Thoracic aorta (tissue), 2 donors: ENCODE data around the gene GALM. TPM values are rescaled to one million over a fixed set of nuclear protein-coding genes. Genes with fewer than 3 reads are reported as not detected.
A peak's percentile ranks its signal among the peaks of the same experiment; 100 is the strongest.
"Not testable (repeated sequence)": the region's sequence is repeated elsewhere in the genome, so short reads cannot be mapped to it uniquely, and the experiment has no call there.

Experiments
- ATAC-seq: fragments of 150-250 bp; one replicate; pipeline ENCODE4 v1.8.0; 2017; ENCODE audit warnings: low read depth; ENCODE audit not compliant: insufficient number of reproducible peaks, low FRiP score
- DNase-seq: peaks from one replicate; pipeline ENCODE4 v3.0.0-alpha.2; 2020; ENCODE audit warnings: low spot score
- H3K27ac ChIP-seq, 2 donors: fragments of 200-600 bp; sonication (generic); 1 replicate in 1 of 2; 2 replicates in 1 of 2; pipeline ENCODE4 v1.5.1; 2016; ENCODE audit warnings: mild to moderate bottlenecking in 2 of 2, moderate library complexity in 2 of 2
- H3K27me3 ChIP-seq: fragments of 200-600 bp; sonication (generic); replicated peaks from 2 replicates; pipeline ENCODE4 v1.6.0; 2016; ENCODE audit warnings: mild to moderate bottlenecking; ENCODE audit not compliant: insufficient read depth
- H3K36me3 ChIP-seq: fragments of 200-600 bp; sonication (generic); one replicate; pipeline ENCODE4 v1.5.1; 2016
- H3K4me1 ChIP-seq, 2 donors: fragments of 200-600 bp; sonication (generic); 1 replicate in 1 of 2; 2 replicates in 1 of 2; pipeline versions ENCODE4 v1.5.1 to v1.6.0; 2016; ENCODE audit warnings: low read depth in 2 of 2, mild to moderate bottlenecking in 1 of 2; ENCODE audit not compliant: control insufficient read depth in 1 of 2
- H3K4me3 ChIP-seq: fragments of 200-600 bp; sonication (generic); 2 replicates; pipeline ENCODE4 v1.5.1; 2016; ENCODE audit warnings: mild to moderate bottlenecking
- H3K9me3 ChIP-seq: fragments of 200-600 bp; sonication (generic); 2 replicates; pipeline ENCODE4 v1.5.1; 2016
- total RNA-seq, 2 donors: library from RNA; depleted of rRNA; stranded (reverse); fragments of >200 nt; gene quantifications; one replicate each; pipeline versions ENCODE4 v1.1.0 to v1.2.3, GENCODE V29; 2016
- TF ChIP-seq, protein P1 (sequence below): fragments of 200-600 bp; sonication (generic); IDR thresholded peaks from one replicate; pipeline ENCODE4 v1.5.1; 2019; ENCODE audit warnings: antibody characterized with exemption

The GALM gene
- total RNA-seq, 2 donors from 2014 or later: 19.5 to 25.1 TPM

- H3K9me3 ChIP-seq: no peaks in the 10 kb centered on the region
- no peak overlapping the region for H3K27ac ChIP-seq
- ATAC-seq (no peak), DNase-seq (no peak)
- TF ChIP-seq, protein P1, sequence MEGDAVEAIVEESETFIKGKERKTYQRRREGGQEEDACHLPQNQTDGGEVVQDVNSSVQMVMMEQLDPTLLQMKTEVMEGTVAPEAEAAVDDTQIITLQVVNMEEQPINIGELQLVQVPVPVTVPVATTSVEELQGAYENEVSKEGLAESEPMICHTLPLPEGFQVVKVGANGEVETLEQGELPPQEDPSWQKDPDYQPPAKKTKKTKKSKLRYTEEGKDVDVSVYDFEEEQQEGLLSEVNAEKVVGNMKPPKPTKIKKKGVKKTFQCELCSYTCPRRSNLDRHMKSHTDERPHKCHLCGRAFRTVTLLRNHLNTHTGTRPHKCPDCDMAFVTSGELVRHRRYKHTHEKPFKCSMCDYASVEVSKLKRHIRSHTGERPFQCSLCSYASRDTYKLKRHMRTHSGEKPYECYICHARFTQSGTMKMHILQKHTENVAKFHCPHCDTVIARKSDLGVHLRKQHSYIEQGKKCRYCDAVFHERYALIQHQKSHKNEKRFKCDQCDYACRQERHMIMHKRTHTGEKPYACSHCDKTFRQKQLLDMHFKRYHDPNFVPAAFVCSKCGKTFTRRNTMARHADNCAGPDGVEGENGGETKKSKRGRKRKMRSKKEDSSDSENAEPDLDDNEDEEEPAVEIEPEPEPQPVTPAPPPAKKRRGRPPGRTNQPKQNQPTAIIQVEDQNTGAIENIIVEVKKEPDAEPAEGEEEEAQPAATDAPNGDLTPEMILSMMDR: no peak
- no peak overlapping the region for H3K4me3 ChIP-seq
- no peaks in the 10 kb centered on the region for H3K36me3 ChIP-seq
- H3K4me1 ChIP-seq: peaks cover 19 to 20% of the 10 kb centered on the region in 2 donors
- H3K27me3 ChIP-seq: no peaks in the 10 kb centered on the region
These were observed 32.9 kb upstream of the GALM start for GRCh38 chr2:38632980-38633379.

GRCh38 chr2:38633895-38634294 lies 32.0 kb upstream of the GALM start:
- Histone ChIP-seq H3K27ac (no peak overlapping the region), H3K4me1 (peaks cover 14% of the 10 kb centered on the region in 2 donors), H3K9me3 (no peaks in the 10 kb centered on the region), H3K4me3 (no peak overlapping the region), H3K36me3 (no peaks in the 10 kb centered on the region), H3K27me3 (no peaks in the 10 kb centered on the region)
- ATAC-seq (no peak), DNase-seq (no peak)
- TF ChIP-seq, protein P1: no peak

DNA sequence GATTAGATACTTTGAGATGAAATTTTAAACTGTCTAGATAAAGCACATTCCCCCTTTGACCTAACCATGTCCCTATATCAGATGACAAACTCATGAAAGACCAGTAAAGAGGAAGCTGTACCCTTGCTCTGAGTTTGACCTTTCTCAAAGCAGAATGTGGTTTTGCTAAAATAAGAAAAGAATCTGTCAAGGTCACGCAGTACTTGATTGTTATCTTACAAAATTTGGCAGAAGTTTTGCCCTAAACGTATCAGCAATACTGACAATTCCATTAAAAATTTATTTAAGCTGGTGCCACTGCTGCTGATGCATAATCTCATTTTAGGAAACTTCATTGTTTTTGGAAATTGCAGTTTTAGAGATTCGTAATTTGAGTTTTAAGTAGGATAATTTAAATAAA lies 31.2 kb upstream of the GALM start:
- Histone ChIP-seq H3K9me3 (no peaks in the 10 kb centered on the region), H3K27me3 (no peaks in the 10 kb centered on the region), H3K27ac (peak overlapping the region in 1 of 2 donors; percentile 1), H3K36me3 (no peaks in the 10 kb centered on the region), H3K4me1 (peaks cover 10 to 14% of the 10 kb centered on the region in 2 donors), H3K4me3 (no peak overlapping the region)
- DNase-seq (no peak), ATAC-seq (no peak)
- TF ChIP-seq, protein P1: no peak

GRCh38 chr2:38635139-38635538 lies 30.8 kb upstream of the GALM start:
- Histone ChIP-seq H3K4me1 (peaks cover 10 to 14% of the 10 kb centered on the region in 2 donors), H3K4me3 (no peak overlapping the region), H3K9me3 (no peaks in the 10 kb centered on the region), H3K27me3 (no peaks in the 10 kb centered on the region), H3K36me3 (no peaks in the 10 kb centered on the region), H3K27ac (no peak overlapping the region)
- ATAC-seq (no peak), DNase-seq (no peak)
- TF ChIP-seq, protein P1: no peak

GRCh38 chr2:38636069-38636468 lies 29.8 kb upstream of the GALM start:
- Histone ChIP-seq H3K4me3 (no peak overlapping the region), H3K36me3 (no peaks in the 10 kb centered on the region), H3K4me1 (peaks cover 10 to 14% of the 10 kb centered on the region in 2 donors), H3K9me3 (no peaks in the 10 kb centered on the region), H3K27ac (no peak overlapping the region), H3K27me3 (no peaks in the 10 kb centered on the region)
- ATAC-seq (no peak), DNase-seq (no peak)
- TF ChIP-seq, protein P1: no peak

- not testable (repeated sequence) for H3K9me3 ChIP-seq, H3K36me3 ChIP-seq, H3K4me3 ChIP-seq, H3K27me3 ChIP-seq, DNase-seq, ATAC-seq, H3K27ac ChIP-seq, H3K4me1 ChIP-seq
These were observed 23.4 kb upstream of the GALM start for GRCh38 chr2:38642373-38643017.
